ENCODE measurements around the gene FNDC5. TPM values are rescaled to one million over a fixed set of nuclear protein-coding genes. Genes with fewer than 3 reads are reported as not detected.

Gene FNDC5
- total RNA-seq, 1 donor from 2014 or later, result 9.6 TPM

DNA sequence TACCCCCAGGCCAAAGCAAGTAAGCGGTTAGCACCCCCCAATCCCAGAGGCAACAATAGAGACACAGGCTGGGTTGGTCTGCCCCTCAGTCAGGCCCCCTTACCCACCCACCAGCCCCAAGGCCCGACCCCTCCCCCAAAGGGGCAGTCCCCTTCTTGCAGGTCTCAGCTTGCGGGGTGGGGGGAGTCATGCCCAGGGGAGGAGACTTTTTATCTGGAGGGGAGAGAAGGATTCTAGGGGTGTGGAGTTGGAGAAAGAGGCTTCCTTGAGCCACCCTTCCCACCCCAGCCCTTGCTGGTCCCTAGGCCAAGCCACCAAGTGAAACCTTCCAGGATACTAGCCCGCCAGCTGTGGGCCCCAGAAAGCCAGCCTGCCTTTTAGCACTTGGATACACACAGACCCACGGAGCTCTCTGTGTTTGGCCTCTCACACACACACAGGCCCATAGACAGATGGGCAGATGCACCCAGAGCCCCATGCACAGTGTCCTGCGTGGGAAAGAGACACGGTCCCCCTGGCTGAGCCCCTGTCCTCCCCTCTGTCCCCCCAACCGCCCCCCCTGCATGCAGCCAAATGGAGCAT, 23.4 kb upstream of the FNDC5 start:
- no peaks in the 10 kb centered on the region for H3K36me3 Mint-ChIP-seq
- Histone ChIP-seq H3K9ac (no peak overlapping the region), H3K4me1 (peaks cover 15% of the 10 kb centered on the region), H2AFZ (replicated peaks) (peak overlapping the region; percentile 81), H3K36me3 (no peaks in the 10 kb centered on the region), H3K27me3 (peaks cover 44% of the 10 kb centered on the region), H3K27ac (no peak overlapping the region), H3K4me3 (peak overlapping the region; percentile 65), H3F3A (ENCODE audit: low read depth) (peaks cover 17% of the 10 kb centered on the region), H4K20me1 (ENCODE audit: low read depth) (peaks cover 26% of the 10 kb centered on the region), H3K9me3 (ENCODE audit: low read depth) (no peaks in the 10 kb centered on the region), H3K4me2 (peak overlapping the region; percentile 82), H3K79me2 (ENCODE audit: low read depth) (no peaks in the 10 kb centered on the region)
- no peak overlapping the region for H3K27ac Mint-ChIP-seq
- H3K4me3 Mint-ChIP-seq, result peak overlapping the region; percentile 84
- TF ChIP-seq EZH2 (IDR thresholded peaks at IDR 0.05) (no peak), EZH2phosphoT487 (IDR thresholded peaks at IDR 0.05) (no peak)
- TF ChIP-seq, protein P1, sequence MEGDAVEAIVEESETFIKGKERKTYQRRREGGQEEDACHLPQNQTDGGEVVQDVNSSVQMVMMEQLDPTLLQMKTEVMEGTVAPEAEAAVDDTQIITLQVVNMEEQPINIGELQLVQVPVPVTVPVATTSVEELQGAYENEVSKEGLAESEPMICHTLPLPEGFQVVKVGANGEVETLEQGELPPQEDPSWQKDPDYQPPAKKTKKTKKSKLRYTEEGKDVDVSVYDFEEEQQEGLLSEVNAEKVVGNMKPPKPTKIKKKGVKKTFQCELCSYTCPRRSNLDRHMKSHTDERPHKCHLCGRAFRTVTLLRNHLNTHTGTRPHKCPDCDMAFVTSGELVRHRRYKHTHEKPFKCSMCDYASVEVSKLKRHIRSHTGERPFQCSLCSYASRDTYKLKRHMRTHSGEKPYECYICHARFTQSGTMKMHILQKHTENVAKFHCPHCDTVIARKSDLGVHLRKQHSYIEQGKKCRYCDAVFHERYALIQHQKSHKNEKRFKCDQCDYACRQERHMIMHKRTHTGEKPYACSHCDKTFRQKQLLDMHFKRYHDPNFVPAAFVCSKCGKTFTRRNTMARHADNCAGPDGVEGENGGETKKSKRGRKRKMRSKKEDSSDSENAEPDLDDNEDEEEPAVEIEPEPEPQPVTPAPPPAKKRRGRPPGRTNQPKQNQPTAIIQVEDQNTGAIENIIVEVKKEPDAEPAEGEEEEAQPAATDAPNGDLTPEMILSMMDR (IDR thresholded peaks at IDR 0.05), result no peak
- peaks cover 20% of the 10 kb centered on the region for H3K4me1 Mint-ChIP-seq
- no peaks in the 10 kb centered on the region for H3K9me3 Mint-ChIP-seq
- peaks cover 29% of the 10 kb centered on the region for H3K27me3 Mint-ChIP-seq (ENCODE audit: insufficient read depth, low read depth)
- peak; percentile 55 for DNase-seq (ENCODE audit: low spot score)

DNA sequence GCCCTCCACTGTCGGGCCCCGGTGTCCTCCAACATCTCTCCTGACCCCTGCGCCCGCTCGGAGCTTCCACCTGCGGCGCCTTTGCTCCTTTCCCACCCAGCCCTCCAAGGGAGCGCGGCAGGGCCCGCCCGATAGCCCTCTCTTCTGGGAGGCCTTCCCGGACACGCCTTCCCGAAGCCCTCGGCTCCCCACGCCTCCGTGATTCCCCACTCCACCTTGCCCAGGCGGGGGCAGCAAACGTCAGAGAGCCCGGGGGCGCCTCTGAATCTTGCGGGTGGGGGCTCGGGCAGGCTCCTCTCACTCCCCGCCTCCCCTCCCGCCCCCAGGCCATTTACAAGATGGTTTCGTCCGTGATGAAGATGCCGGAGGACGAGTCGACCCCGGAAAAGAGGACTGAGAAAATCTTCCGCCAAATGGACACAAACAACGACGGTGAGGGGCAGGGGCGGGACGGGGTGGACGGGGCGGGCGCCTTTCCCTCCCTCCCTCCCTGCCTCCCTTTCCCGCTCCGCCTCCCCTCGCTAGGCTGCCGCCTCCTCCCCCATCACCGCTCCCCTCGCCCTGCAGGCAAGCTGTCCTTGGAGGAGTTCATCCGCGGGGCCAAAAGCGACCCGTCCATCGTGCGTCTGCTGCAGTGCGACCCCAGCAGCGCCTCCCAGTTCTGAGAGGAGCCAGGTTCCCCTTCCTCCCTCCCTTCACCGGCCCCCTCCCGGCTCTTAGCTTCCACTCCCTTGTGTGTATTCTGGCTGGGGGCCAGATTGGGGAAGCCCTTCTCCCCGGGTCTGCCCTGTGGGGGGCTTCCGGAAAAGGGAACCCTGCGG, 22.7 kb upstream of the FNDC5 start:
- Histone ChIP-seq H3K27me3 (peaks cover 44% of the 10 kb centered on the region), H3K4me3 (peak overlapping the region; percentile 65), H3K4me1 (peaks cover 15% of the 10 kb centered on the region), H3K27ac (no peak overlapping the region), H3F3A (ENCODE audit: low read depth) (peaks cover 17% of the 10 kb centered on the region), H2AFZ (replicated peaks) (peak overlapping the region; percentile 81), H3K36me3 (no peaks in the 10 kb centered on the region), H3K79me2 (ENCODE audit: low read depth) (no peaks in the 10 kb centered on the region), H4K20me1 (ENCODE audit: low read depth) (peaks cover 26% of the 10 kb centered on the region), H3K4me2 (peak overlapping the region; percentile 82), H3K9ac (no peak overlapping the region), H3K9me3 (ENCODE audit: low read depth) (no peaks in the 10 kb centered on the region)
- Mint-ChIP-seq H3K27ac (no peak overlapping the region), H3K27me3 (ENCODE audit: insufficient read depth, low read depth) (peaks cover 27% of the 10 kb centered on the region), H3K4me3 (peak overlapping the region; percentile 84), H3K4me1 (peaks cover 20% of the 10 kb centered on the region), H3K36me3 (no peaks in the 10 kb centered on the region), H3K9me3 (no peaks in the 10 kb centered on the region)
- DNase-seq (ENCODE audit: low spot score), result peak; percentile 86
- TF ChIP-seq, protein P1 (IDR thresholded peaks at IDR 0.05), result peak; percentile 36
- TF ChIP-seq EZH2 (IDR thresholded peaks at IDR 0.05) (peak; percentile 45), EZH2phosphoT487 (IDR thresholded peaks at IDR 0.05) (no peak)

DNA sequence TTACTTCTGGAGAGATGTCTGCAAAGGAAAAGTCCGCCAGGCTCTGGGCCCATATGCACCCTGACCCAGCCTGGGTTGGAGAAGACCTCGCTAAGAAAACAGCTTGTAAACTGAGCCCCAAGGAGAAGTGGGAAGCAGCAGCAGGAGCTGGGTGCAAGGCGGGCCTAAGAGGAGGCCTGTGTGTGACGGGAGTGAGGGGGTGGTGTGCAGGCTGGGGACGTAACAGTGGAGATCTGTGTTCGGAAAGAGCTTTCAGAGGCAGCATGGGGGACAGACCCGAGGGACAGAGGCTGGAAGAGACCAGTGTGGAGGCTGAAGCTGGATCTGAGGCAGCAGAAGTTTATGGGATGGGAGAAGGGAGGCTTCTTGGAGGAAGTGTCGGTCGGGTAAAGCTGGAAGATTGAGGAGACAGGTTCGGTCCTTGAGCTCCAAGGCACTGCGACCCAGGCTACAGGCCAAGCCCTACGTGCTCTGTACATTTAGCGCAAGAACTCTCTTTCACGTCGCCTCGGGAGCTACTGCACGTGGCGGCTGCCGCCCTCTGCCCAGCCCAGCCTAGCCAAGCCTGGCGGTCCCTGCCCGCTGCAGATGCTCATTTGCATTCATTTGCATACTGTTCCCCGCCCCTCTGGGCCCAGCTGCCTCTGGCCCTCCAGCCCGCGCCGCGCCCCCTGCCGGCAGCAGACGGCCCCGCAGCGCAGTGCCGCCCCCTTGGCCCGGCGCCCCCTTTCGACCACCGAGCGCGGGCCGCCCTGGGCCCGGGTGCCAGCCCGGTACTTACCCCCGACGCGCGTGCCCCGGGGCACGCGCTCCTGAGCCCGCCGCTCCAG, 21.9 kb upstream of the FNDC5 start:
- H3F3A ChIP-seq (ENCODE audit: low read depth), result peaks cover 17% of the 10 kb centered on the region
- peak; percentile 88 for DNase-seq (ENCODE audit: low spot score)
- H3K9ac ChIP-seq, result no peak overlapping the region
- H3K27me3 Mint-ChIP-seq (ENCODE audit: insufficient read depth, low read depth), result peaks cover 28% of the 10 kb centered on the region
- H3K27ac ChIP-seq, result no peak overlapping the region
- H2AFZ ChIP-seq (replicated peaks), result peak overlapping the region; percentile 81
- H3K79me2 ChIP-seq (ENCODE audit: low read depth), result no peaks in the 10 kb centered on the region
- TF ChIP-seq, protein P1 (IDR thresholded peaks at IDR 0.05), result peak; percentile 78
- no peak for TF ChIP-seq EZH2 (IDR thresholded peaks at IDR 0.05)
- TF ChIP-seq EZH2phosphoT487 (IDR thresholded peaks at IDR 0.05), result no peak
- peak overlapping the region; percentile 65 for H3K4me3 ChIP-seq
- H3K4me1 ChIP-seq, result peaks cover 15% of the 10 kb centered on the region
- H3K4me3 Mint-ChIP-seq, result peak overlapping the region; percentile 84
- H3K9me3 Mint-ChIP-seq, result no peaks in the 10 kb centered on the region
- H3K4me1 Mint-ChIP-seq, result peaks cover 20% of the 10 kb centered on the region
- H3K27ac Mint-ChIP-seq, result no peak overlapping the region
- H3K4me2 ChIP-seq, result peak overlapping the region; percentile 82
- H3K9me3 ChIP-seq (ENCODE audit: low read depth), result no peaks in the 10 kb centered on the region
- H3K36me3 ChIP-seq, result no peaks in the 10 kb centered on the region
- no peaks in the 10 kb centered on the region for H3K36me3 Mint-ChIP-seq
- peaks cover 26% of the 10 kb centered on the region for H4K20me1 ChIP-seq (ENCODE audit: low read depth)
- peaks cover 51% of the 10 kb centered on the region for H3K27me3 ChIP-seq
